A549 (cell line): ENCODE data around the gene HNRNPH1. TPM values are rescaled to one million over a fixed set of nuclear protein-coding genes. Genes with fewer than 3 reads are reported as not detected.

ENCODE experiments used
- ATAC-seq, 2 experiments: fragments of 200-7000 bp in 1 of 2; fragments of >200 bp in 1 of 2; cut with Nextera tagmentation in 1 of 2; cut with Tn5 transposase in 1 of 2; 3 replicates each; pipeline versions ENCODE4 v1.8.0 to v1.9.1; 2018 to 2020; ENCODE audit warnings: mild to moderate bottlenecking in 1 of 2, moderate library complexity in 1 of 2
- CTCF ChIA-PET: fragments of 300-600 bp; sonication (Branson Sonifier 250); formaldehyde crosslinking; extraction: SDS; loops from one replicate; lab custom pipeline; 2021; ENCODE audit warnings: antibody characterized with exemption, inconsistent platforms; lab: Yijun Ruan, JAX
- POLR2A ChIA-PET: fragments of 350-600 bp; formaldehyde crosslinking; extraction: SDS; loops from one replicate; lab custom pipeline; 2021; ENCODE audit warnings: antibody characterized with exemption, inconsistent platforms; lab: Yijun Ruan, JAX
- DNase-seq, 2 experiments: peaks; one replicate each; pipeline versions ENCODE4 v3.0.0 to v3.0.0-alpha.2; 2011 to 2016; ENCODE audit warnings: low read depth in 1 of 2, low spot score in 1 of 2
- FAIRE-seq: peaks from 2 replicates; lab custom pipeline; 2011; peaks lifted over from hg19 to GRCh38; lab: Jason Lieb, UNC
- H3K27ac ChIP-seq, 2 experiments: fragments of >200 bp; sonication (Bioruptor Twin); formaldehyde crosslinking; 3 replicates each; pipeline ENCODE4 v1.5.1; 2016 to 2017
- H3K4me1 ChIP-seq: fragments of >200 bp; sonication (Bioruptor Twin); formaldehyde crosslinking; 3 replicates; pipeline ENCODE4 v1.6.1; 2016
- H3K4me2 ChIP-seq: fragments of >200 bp; sonication (Bioruptor Twin); formaldehyde crosslinking; 3 replicates; pipeline ENCODE4 v1.6.1; 2016
- H3K4me3 ChIP-seq: fragments of >200 bp; sonication (Bioruptor Twin); formaldehyde crosslinking; 3 replicates; pipeline ENCODE4 v1.5.1; 2016
- H3K9me3 ChIP-seq: fragments of >200 bp; sonication (Bioruptor Twin); formaldehyde crosslinking; 3 replicates; pipeline ENCODE4 v1.6.1; 2016
- BCL3 ChIP-seq: fragments of >200 bp; sonication (Bioruptor Twin); formaldehyde crosslinking; IDR thresholded peaks from 3 replicates; pipeline ENCODE4 v1.6.1; 2016
- CBX2 ChIP-seq: fragments of 200-600 bp; sonication (generic); IDR thresholded peaks from 2 replicates; pipeline ENCODE4 v1.6.1; 2016; ENCODE audit warnings: low read depth, mild to moderate bottlenecking, borderline replicate concordance
- CEBPB ChIP-seq, 2 experiments: fragments of >200 bp in 1 of 2; sonication (Bioruptor Twin) in 1 of 2; formaldehyde crosslinking in 1 of 2; IDR thresholded peaks; 2 replicates each; pipeline ENCODE4 v1.6.1; 2012 to 2016
- CHD2 ChIP-seq: fragments of 150-350 bp; IDR thresholded peaks from 2 replicates; pipeline ENCODE4 v1.6.1; 2014; ENCODE audit warnings: low read length; ENCODE audit not compliant: partially characterized antibody
- CHD4 ChIP-seq: fragments of 200-600 bp; sonication (generic); IDR thresholded peaks from 2 replicates; pipeline ENCODE4 v1.6.1; 2016; ENCODE audit warnings: antibody characterized with exemption, mild to moderate bottlenecking, borderline replicate concordance
- EHF ChIP-seq: fragments of 250-450 bp; sonication (Bioruptor Pico); IDR thresholded peaks from 2 replicates; pipeline ENCODE4 v1.5.0; 2020; ENCODE audit warnings: mild to moderate bottlenecking
- EHMT2 ChIP-seq: fragments of 200-600 bp; sonication (generic); IDR thresholded peaks from 2 replicates; pipeline ENCODE4 v1.6.1; 2016; ENCODE audit warnings: antibody characterized with exemption, low read depth, mild to moderate bottlenecking, moderate library complexity
- ESRRA ChIP-seq: fragments of 150-350 bp; IDR thresholded peaks from 2 replicates; pipeline ENCODE4 v1.6.1; 2014; ENCODE audit warnings: mild to moderate bottlenecking, low read length, borderline replicate concordance
- FOSB ChIP-seq: fragments of 250-450 bp; sonication (Bioruptor Pico); IDR thresholded peaks from 2 replicates; pipeline ENCODE4 v1.5.0; 2020; ENCODE audit warnings: mild to moderate bottlenecking, moderate library complexity
- FOXS1 ChIP-seq: fragments of 250-450 bp; sonication (Bioruptor Pico); IDR thresholded peaks from 2 replicates; pipeline ENCODE4 v1.5.0; 2020; ENCODE audit warnings: mild to moderate bottlenecking, moderate library complexity
- HOXA7 ChIP-seq: fragments of 250-450 bp; sonication (Bioruptor Pico); IDR thresholded peaks from 2 replicates; pipeline ENCODE4 v1.5.0; 2020; ENCODE audit warnings: mild to moderate bottlenecking, moderate library complexity
- HOXB5 ChIP-seq: fragments of 250-450 bp; sonication (Bioruptor Pico); IDR thresholded peaks from 2 replicates; pipeline ENCODE4 v1.5.0; 2020; ENCODE audit warnings: mild to moderate bottlenecking, moderate library complexity
- JUNB ChIP-seq: fragments of >200 bp; sonication (Bioruptor Twin); formaldehyde crosslinking; IDR thresholded peaks from 2 replicates; pipeline ENCODE4 v1.6.1; 2016
- KDM5A ChIP-seq: fragments of 200-600 bp; sonication (generic); IDR thresholded peaks from 2 replicates; pipeline ENCODE4 v1.6.1; 2016; ENCODE audit warnings: antibody characterized with exemption, mild to moderate bottlenecking
- MAX ChIP-seq: IDR thresholded peaks from 2 replicates; pipeline ENCODE4 v1.6.1; 2012
- MYC ChIP-seq: IDR thresholded peaks from 2 replicates; pipeline ENCODE4 v1.6.1; 2012; ENCODE audit warnings: mild to moderate bottlenecking, inconsistent platforms, low read length, improper control_type of control experiment, borderline replicate concordance
- NFE2L2 ChIP-seq: fragments of 150-350 bp; conservative IDR thresholded peaks from 2 replicates; pipeline ENCODE4 v1.6.1; 2014; ENCODE audit warnings: low read length
- NR3C1 ChIP-seq: fragments of >200 bp; sonication (Bioruptor Twin); formaldehyde crosslinking; IDR thresholded peaks from 3 replicates; pipeline ENCODE4 v1.6.1; 2017
- POLR2A ChIP-seq: IDR thresholded peaks from 2 replicates; pipeline ENCODE4 v1.6.1; 2012; ENCODE audit warnings: mild to moderate bottlenecking, low read length
- POLR2AphosphoS2 ChIP-seq: conservative IDR thresholded peaks from 2 replicates; pipeline ENCODE4 v1.6.1; 2012; ENCODE audit warnings: low read length, improper control_type of control experiment, inconsistent platforms
- RARB ChIP-seq: fragments of 250-450 bp; sonication (Bioruptor Pico); IDR thresholded peaks from 2 replicates; pipeline ENCODE4 v1.8.0; 2021; ENCODE audit warnings: mild to moderate bottlenecking, moderate library complexity
- SREBF2 ChIP-seq: fragments of 450-650 bp; IDR thresholded peaks from 2 replicates; pipeline ENCODE4 v1.6.1; 2014; ENCODE audit warnings: mild to moderate bottlenecking, moderate library complexity
- TFCP2L1 ChIP-seq: fragments of 250-450 bp; sonication (Bioruptor Pico); IDR thresholded peaks from 2 replicates; pipeline ENCODE4 v1.5.0; 2021; ENCODE audit warnings: mild to moderate bottlenecking
- TP53 ChIP-seq: fragments of 250-450 bp; sonication (Bioruptor Pico); IDR thresholded peaks from 2 replicates; pipeline ENCODE4 v1.5.0; 2021; ENCODE audit warnings: mild to moderate bottlenecking, moderate library complexity
- USF2 ChIP-seq: fragments of 450-650 bp; IDR thresholded peaks from 2 replicates; pipeline ENCODE4 v1.6.1; 2014; ENCODE audit warnings: antibody characterized with exemption
- ZNF302 ChIP-seq: fragments of 250-450 bp; sonication (Bioruptor Pico); IDR thresholded peaks from 2 replicates; pipeline ENCODE4 v1.9.0; 2021; ENCODE audit warnings: inconsistent platforms, mild to moderate bottlenecking, moderate library complexity
- ZSCAN20 ChIP-seq: fragments of 250-450 bp; sonication (Bioruptor Pico); IDR thresholded peaks from 2 replicates; pipeline ENCODE4 v1.8.0; 2022; ENCODE audit warnings: mild to moderate bottlenecking, moderate library complexity
- WGBS: methylation state at CpG from one replicate; pipeline ENCODE4 v1.1.6; 2017; ENCODE audit errors: missing lambda C conversion rate; 5-methylcytosine and 5-hydroxymethylcytosine counted together
- polyA plus RNA-seq, 4 experiments: library from polyadenylated mRNA; depleted of rRNA in 3 of 4; stranded (reverse); fragments of >200 nt; fragmentation: RNase III in 1 of 4; extraction: RNeasy Plus Mini Kit Qiagen cat#74134 plus additional on column Dnase treatment in 1 of 4; gene quantifications; 2 replicates in 3 of 4; 3 replicates in 1 of 4; pipeline ENCODE4 v1.2.3, GENCODE V29; 2011 to 2017

Gene HNRNPH1
- polyA plus RNA-seq, 2 of the 4 experiments (the other 2 are of a cell fraction): 688 to 1,576 TPM

GRCh38 chr5:179616002-179616594 is 7.4 kb downstream of the HNRNPH1 start:
- Histone ChIP-seq H3K9me3 (no peaks in the 10 kb centered on the region), H3K4me1 (peaks cover 74% of the 10 kb centered on the region), H3K4me2 (peak overlapping the region; percentile 98; the same call in 2 of the 3 replicates), H3K4me3 (no peak overlapping the region), H3K27ac (no peak overlapping the region)
- DNase-seq (no peak), FAIRE-seq (no peak), ATAC-seq (no peak)
- CTCF ChIA-PET: interaction anchor here (0.8 to 1.3 kb wide), 2 partner anchors 9 to 180 kb away, joined by 3 read pairs; no protein-coding TSS in a partner anchor
- TF ChIP-seq HOXA7 (CRISPR knock-in tag): peak; percentile 72
- TF ChIP-seq JUNB: no peak
- TF ChIP-seq POLR2AphosphoS2: no peak; the same call in 1 of the 2 replicates
- no peak for TF ChIP-seq TFCP2L1 (CRISPR knock-in tag)
- TF ChIP-seq EHMT2: no peak
- TF ChIP-seq KDM5A: no peak
- peak; percentile 57; the same call in 1 of the 2 replicates for TF ChIP-seq TP53
- TF ChIP-seq EHF (CRISPR knock-in tag): no peak
- TF ChIP-seq HOXB5: no peak
- no peak for TF ChIP-seq ESRRA
- no peak for TF ChIP-seq BCL3
- TF ChIP-seq USF2: no peak
- TF ChIP-seq SREBF2: no peak
- no peak for TF ChIP-seq MYC
- TF ChIP-seq FOXS1: no peak
- no peak for TF ChIP-seq CEBPB (IDR thresholded peaks at IDR 0.05)
- WGBS: 79% methylated on average over 9 of the region's 9 CpGs
- POLR2A ChIA-PET: interaction anchor here (10.6 kb wide), 1 partner anchor 6 kb away, joined by 125 read pairs; the partner anchor contains the start of gene HNRNPH1

GRCh38 chr5:179615203-179615602 is 8.3 kb downstream of the HNRNPH1 start:
- no peaks in the 10 kb centered on the region for H3K9me3 ChIP-seq
- peak overlapping the region; percentile 10; the same call in 1 of the 3 replicates for H3K4me2 ChIP-seq
- FAIRE-seq (no peak), ATAC-seq (no peak)
- POLR2A ChIA-PET: interaction anchor here (10.6 kb wide), 1 partner anchor 7 kb away, joined by 125 read pairs; the partner anchor contains the start of gene HNRNPH1
- H3K27ac ChIP-seq: no peak overlapping the region
- WGBS: 79% methylated on average over 2 of the region's 2 CpGs
- CTCF ChIA-PET: interaction anchor here (0.6 to 1.3 kb wide), 2 partner anchors 9 to 181 kb away, joined by 3 to 4 read pairs; no protein-coding TSS in a partner anchor
- TF ChIP-seq ZNF302 (CRISPR knock-in tag) (no peak), ZSCAN20 (CRISPR knock-in tag) (no peak), CHD4 (no peak), TFCP2L1 (CRISPR knock-in tag) (no peak), FOXS1 (no peak), NR3C1 (no peak), MAX (no peak), FOSB (CRISPR knock-in tag) (no peak), CHD2 (no peak), CEBPB (IDR thresholded peaks at IDR 0.05) (no peak), RARB (CRISPR knock-in tag) (no peak), POLR2A (no peak), CBX2 (no peak), NFE2L2 (no peak)
- TF ChIP-seq, all 56 proteins: peak for 0
- no peak overlapping the region for H3K4me3 ChIP-seq
- DNase-seq: no peak
- peaks cover 74% of the 10 kb centered on the region for H3K4me1 ChIP-seq
